Activated CD4-positive, alpha-beta T cell treated with anti-CD3 and anti-CD28 coated beads for 1 hour (primary cell): ENCODE data around the gene MPPED1.

ENCODE experiments used
- DNase-seq: peaks from one replicate; pipeline ENCODE4 v3.0.0-alpha.2; 2020

MPPED1 gene

DNA sequence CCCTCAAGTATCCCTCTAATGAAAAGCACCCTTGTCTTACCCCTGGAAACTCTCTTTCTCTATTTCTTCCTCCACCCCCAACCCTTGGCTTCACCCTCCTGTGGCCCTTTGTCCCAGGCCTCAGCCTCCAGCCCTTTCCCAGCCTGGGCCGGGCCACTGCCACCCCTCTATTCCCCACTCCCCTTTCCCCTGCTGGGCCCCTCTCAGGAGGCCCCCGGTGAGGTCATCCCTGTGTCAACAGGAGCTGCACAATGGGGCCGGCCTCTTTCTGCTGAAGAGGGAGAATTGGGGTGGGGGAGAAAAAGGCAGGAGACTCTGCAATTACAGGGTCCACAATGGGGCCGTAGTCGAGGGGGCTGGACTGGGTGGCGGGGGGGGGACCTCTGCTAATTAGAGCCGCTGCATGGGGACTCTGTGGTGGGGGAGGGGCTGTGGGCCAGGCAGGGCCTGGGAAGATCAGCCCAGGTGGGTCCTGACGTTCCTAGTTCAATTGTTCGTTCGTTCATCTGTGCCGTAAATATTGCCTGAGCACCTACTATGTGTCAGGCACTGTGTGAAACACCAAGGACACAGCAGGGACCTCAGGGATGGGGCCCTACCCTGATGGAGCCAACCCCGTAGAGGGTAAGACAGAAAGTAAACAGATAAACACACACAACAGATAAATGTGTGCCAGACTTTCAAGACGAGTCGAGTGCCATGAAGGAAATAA is 18.5 kb upstream of the MPPED1 start:
- DNase-seq: no peak

DNA sequence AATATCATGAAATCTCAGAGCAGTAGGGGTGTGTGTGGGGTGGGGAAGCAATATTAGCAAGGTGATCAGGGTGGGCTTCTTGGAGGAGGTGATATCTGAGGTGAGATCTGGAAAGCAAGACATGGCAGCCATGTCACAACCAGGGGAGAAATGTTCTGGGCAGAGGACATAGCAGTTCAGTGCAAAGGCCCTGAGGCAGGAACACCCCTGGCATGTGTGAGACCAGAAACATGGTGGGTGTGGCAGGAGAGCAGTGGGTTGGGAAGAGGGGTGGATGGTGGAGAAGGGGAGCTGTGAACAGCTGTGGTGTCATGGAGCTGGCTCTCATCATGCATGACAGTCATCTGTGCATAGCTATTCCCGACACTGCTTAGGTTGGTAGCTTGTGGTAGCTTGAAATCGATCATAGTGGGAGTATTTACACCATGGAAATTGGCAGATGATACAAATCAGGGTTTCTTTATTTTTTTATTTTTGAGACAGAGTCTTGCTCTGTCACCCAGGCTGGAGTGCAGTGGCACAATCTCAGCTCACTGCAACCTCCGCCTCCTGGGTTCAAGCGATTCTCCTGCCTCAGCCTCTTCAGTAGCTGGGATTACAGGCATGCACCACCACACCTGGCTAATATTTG is 17.9 kb upstream of the MPPED1 start:
- no peak for DNase-seq

DNA sequence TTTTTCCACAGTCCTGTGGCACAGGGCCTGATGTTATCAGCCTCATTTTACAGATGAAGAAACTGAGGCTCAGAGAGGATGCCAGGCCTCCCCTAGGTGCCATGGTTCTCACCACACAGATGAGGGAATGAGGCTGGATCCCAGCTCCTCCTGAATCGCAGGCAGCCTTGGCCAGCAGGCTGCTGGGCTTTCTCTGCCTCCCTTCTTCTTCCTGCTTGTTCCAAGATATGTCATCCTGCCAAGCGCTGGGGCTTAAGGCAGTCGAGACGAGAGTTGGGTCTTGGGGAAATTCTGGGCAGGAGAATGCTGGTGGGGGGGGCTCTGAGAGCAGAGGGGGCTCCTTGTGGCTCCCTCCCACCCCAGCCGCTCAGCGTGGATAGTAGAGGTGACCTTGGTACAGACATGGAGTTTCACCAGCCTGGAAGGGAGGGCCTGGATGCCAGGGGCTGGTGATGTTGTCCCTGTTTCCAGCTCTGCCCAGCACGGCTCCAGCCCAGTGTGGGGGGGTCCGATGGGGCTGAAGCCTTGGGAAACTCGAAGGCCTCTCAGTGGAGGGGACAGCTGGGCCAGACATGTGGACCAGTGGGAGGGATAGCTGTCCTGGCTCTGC is 16.6 kb upstream of the MPPED1 start:
- DNase-seq: no peak

DNA sequence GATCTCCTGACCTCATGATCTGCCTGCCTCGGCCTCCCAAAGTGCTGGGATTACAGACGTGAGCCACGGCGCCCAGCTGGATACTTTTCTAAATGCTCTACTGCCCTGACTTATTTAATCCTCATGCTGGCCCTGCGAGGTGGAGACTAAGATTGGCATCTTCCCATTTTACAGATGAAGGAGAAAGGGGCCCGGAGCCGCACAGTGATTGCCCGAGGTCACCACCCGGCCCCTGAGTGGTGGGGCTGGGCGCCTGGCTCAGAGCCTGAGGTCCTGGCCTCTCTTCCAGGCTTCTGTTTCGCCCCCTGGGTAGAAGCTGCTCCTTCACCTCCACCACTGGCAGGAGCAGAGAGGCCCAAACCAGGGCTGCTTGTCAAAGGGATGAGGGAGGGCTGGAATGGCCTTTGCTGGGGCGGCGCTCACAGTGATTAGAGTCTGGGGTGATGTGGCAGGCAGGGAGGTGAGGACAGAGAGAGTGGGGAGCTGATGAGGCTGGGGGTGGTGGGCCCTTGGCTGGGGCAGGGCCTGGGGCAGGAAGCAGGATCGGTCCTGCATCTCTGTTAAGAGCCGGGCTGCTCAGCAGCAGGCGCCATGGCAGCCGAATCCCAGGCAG is 15.4 kb upstream of the MPPED1 start:
- no peak for DNase-seq

DNA sequence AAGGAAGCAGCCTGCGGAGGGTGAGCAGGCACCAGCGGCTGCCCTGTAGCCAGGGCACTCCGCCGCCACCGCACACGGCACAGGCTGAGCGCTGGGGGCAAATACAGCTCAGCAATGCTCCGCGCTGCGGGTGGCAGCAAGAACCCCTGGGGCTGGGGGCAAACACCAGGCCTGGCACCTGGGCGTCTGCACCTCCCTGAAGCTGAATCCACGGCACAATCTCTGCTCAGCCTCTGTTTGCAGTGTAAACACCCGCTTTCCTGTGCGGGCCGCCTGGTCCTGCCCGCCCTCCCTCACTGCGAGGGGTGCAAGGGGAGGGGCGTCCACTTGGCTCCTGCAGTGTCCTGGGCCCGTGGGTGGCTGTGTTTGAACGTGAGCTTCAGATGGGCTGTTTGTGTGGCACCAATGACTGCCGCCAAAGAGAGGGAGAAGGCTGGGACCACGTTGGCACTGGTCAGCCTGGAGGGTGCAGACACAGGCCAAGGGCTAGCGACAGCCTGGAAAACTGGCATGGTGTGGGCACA is 14.8 kb upstream of the MPPED1 start:
- DNase-seq: no peak

DNA sequence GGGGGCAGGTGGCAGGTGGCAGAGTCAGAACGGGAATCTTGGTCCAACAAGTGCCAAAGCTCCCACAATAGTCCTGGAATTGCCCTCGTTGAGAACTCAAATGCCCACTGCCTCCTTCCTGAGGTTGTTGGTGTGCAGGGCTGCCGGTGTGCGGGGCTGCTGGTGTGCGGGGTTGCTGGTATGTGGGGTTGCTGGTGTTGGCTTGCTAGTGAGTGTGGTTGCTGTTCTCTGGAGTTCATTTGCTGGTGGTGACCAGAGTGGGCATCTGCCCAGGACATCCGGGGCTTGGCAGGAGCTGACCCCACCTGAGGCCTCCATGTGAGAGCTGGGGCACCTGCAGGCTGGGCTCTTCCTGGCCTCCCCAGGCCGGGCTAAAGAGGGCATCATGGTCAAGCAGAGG is 14.0 kb upstream of the MPPED1 start:
- DNase-seq: no peak

DNA sequence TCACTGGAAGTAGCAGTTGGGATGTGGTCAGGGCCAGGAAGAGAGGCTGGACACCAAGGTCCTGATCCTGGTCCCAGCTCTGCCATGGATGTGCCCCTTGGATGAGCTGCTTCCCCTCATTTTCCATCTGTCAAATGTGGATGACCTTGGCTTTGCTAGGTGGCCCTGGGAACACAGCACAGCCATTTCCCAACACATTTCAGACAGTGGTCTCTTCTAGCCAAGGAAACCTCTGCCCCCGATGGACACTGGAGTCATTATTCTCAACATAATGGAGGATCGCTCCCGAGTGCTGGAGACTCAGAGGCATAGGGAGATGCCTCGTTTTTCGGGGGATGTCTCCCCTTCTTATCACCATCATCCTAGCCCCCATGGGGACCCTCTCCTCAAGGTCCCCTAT is 13.6 kb upstream of the MPPED1 start:
- DNase-seq: no peak

DNA sequence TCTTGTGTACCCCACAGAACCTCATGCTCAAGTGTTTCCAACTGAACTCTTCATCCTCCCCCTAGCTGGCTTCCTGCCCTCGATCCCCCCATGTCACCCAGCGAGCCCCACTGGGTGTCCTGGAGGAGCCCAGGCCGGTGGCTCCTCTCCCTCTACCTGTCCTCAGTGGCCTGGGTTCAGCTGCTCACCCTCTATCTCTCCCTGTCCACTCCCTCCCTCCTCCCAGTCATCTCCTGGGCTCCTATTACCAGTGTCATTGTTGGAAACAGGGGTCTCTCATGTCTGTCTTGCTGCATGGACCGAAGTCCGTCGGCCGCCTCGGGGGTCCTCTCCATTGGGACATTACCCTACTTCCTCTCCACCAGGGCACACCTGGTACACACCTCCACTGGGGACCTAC is 12.9 kb upstream of the MPPED1 start:
- DNase-seq: no peak

DNA sequence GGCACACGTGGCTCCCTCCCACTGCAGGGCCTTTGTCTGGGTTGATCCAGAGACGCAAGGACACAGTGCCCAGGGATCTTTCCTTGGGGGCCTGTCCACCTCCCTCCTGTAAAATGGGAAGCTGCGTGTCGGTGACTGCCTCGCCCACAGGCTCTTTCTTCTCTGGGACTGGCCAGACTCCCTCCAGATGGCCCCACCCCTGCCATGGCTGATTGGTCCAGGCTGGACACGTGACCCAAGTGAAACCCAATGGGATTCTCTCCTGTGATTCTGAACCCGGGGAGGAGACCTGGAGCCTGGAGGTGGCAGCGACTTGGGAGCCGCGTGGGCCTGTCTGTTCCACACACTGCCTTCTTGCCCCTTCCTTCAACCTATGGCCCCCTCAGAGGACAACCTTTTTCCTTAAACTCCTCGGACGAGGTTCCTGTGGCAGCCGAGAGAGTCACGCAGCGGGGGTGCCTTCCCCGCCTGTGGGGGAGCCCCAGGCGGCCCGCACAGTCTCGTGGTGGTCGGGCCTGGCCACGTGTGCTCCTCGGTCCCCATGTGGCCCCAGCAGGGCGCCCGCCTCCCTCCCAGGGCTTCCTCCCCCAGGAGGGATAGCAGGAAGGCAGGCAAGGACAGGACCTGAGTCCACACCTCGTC is 12.4 kb upstream of the MPPED1 start:
- no peak for DNase-seq

DNA sequence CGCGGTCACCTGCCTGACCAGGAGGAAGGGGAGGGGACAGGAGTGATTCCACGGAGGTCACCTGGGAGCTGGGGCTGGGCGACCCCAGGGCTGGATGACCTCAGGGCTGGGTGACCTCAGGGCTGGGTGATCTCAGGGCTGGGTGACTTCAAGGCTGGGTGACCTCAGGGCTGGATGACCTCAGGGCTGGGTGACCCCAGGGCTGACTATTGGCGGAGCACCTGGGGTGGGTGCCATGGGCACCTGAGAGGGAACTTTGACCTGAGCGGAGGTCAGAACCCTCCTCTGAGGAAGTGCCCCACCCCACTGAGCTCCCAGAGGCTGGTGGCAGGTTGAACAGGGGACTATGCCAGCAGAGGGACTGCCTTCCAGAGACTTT is 11.8 kb upstream of the MPPED1 start:
- no peak for DNase-seq

DNA sequence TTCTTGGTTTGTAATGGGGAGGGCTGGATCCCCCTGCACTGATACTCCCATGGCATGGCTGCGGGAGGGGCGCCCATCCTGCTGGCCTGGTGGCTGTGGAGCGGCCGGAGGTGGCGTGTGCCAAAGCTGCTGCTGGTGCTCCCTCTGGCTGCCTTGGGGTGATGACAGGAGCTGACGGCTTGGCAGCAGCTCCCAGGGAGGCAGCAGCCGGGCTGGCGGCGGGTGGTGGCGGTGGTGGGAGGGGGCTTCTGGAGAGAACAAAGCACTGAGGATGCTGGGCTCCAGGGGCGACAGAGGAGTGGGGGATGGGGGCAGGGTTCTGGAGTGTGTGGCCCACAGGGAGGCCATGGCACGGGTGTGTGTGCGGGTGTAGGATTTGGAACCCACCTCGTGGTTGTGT is 11.4 kb upstream of the MPPED1 start:
- DNase-seq: no peak

DNA sequence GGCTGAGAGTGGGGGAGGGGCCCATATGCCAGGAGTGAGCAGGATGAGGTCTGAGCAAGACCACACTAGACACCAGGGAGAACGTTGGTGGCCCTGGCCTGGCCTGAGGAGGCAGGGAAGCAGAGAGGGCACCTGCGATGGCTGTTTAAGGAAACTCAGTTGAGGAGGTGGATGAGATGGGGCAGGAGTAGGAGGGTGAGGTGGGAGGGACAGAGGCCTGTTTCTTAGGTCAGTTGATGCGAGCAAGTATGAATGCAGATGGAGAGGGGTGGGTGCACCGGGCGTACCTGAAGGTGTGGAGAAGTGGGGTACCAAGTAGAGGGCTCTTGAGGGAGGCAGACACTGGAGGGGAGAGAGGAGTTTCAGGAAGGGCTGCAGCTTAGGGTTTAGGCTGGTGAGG is 10.6 kb upstream of the MPPED1 start:
- DNase-seq: no peak

DNA sequence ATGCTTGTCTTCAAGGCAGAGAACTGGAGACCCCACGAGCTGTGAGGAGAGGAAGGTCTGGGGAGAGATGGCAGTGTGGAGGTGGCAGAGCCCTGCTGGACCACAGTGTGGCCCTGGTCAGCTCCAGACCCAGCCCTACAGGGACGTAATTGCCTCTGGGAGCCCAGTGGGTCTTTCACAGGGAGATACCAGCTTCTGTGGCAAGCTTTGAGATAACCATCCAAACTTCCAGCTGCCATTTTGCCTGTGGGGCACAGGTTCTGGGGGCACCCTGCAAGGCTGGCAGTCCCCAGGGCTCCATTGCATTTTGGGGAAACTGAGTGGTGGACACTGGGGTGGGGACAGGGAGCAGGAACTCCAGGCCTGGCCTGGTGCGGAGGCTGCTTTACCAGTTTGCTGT is 10.2 kb upstream of the MPPED1 start:
- DNase-seq: no peak

DNA sequence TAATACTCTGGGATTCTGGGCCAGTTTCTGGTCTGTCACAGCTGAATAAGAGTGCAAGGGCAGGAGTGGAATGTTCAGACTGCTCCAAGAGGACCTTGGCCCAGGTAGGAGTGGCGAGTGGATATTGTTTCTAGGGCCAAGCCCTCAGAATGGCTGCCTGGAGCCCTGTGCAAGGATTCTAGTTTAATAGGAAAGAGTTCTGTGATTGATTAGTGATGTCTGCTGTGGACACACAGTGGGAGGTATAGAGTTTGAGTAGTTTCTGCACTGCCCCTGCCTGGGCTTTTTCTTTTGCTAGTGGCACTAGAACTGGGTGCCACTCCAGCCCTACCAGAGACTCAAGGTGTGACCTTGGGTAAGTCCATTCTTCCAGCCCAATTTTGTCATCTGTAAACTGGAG is 9.7 kb upstream of the MPPED1 start:
- DNase-seq: no peak

DNA sequence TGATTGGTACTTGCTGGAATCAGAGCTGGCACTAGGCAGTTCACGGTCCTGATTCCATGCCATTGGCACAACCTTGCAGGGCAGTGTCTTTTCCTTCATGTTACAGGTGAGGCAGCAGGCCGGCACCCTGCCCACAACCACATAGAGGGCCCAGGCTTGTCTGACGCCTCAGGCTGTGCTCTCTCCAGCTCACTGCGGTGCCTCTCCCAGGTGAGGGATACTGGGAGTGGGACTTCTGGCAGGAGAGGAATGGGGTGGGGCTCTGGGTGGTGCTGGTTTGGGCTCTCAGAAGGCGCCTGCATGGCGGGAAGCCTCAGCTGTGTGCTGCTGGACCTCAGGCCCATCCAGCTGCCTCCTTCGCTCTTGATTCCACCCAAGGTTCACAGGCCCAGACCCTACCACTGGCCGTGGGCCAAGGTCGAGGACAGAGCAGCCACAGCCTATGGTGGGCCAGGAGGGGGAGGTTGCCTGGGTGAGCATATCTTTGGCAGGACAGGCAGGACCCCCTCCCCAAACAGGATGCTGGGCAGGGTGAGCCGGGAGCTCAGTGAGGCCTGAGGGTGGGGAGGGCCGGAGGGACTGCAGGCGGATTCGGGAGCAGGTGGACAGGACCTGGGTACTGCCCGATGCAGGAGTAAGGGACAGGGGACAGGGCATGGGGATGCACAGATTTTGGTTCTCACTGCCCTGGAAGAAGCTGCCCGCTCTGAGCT is 7.0 kb upstream of the MPPED1 start:
- DNase-seq: no peak

DNA sequence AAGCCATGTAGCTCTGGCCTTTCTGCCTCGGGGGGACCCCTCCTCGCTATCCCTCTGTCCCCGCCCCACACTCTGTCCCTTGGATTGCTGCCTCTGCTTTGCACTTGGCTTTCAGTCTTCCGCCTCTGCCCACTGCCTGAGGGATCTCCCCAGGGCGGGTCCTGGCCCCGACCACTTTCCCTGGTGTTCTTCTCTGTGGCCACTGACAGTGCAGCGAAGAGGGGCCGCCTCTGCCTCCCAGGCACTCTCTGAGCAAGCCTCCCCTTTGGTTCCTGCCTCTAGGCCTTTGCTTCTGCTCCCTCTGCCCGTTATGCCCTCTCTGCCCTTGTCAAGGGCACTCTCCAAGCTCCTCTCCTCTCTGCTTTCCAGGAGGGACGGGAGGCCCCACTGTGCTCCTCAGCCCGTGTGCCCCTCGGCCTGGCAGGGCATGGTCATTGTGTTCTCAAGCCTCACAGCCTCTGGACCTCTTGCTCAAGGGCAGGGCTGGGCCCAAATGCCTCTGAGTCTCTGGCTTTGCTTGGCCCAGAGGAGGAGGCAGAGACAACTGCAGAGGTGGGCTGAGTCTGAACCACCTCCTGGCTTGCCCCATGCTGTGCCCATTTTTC is 5.5 kb upstream of the MPPED1 start:
- no peak for DNase-seq

DNA sequence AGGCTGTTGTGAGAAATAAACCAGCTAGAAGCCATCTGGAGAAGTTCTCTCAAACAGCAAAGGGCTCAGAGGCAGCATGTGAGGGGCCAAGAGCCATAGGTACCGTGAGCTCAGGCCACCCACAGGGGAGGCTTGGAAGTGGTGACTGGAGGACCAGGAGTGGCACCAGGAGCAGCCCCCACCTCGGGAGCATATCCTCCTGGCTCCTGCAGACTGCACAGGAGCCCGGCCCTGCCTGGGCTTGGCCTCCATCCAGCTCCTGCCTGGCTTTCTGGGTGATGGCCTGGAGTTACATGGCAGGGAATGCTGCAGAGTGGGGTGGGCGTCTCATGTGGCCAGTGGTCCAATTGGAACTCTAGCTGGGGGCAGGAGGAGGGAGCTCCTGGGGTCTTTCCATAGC is 4.2 kb upstream of the MPPED1 start:
- DNase-seq: no peak

DNA sequence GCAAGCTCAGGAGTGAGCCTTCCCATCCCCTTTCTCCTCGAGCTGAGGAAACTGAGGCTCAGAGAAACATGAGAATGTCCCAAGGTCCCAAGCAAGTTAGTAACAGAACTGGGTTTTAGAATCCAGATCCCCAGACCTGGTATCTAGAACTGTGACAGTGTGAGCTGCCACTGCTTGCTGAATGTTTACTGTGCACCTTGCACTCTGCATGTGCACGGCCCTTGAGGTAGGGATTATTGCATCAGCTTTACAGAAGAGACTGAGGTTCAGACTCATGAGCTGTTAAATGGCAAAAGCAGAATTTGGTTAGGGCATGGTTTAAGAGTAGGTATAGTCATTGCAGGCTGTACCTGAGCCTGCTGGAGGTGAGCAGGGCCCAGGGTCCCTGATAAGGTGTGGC is 3.8 kb upstream of the MPPED1 start:
- no peak for DNase-seq

DNA sequence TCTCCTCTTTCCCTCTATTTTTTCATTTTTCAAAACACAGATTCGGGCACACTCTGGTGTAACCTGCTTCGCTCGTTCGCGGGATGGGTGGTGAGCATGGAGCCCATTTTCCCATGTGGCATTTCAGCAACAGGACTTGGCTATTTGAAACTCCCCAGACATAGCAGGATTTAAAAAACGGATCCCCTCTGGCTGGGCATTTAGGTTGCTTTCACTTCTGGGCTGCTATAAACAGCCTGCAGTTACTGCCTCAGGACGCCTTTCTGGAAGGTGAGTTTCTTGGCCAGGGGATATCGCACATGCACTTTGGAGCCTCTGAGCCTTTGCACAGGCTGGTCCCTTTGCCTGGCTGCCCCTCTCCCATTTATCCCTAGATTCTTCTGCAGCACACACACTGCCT is 2.8 kb upstream of the MPPED1 start:
- no peak for DNase-seq

DNA sequence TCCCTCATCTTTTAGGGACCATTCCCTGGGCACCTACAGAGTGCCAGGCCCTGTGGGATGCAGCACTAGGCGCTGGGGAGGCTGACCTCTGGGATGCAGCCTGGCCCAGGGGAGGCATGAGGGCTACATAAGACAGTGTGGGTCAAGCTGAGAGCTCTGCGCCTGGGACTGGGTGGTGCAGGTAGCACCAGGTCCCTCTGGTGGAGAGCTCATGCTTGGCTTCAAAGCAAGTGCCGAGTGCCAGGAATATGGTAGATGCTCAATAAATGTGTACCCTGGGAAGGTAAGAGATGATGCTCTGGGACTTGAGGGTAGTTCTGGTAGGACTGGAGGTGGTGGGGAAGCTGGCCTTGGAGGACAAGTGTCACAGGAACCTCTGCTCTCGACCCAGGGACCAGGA is 2.0 kb upstream of the MPPED1 start:
- no peak for DNase-seq

DNA sequence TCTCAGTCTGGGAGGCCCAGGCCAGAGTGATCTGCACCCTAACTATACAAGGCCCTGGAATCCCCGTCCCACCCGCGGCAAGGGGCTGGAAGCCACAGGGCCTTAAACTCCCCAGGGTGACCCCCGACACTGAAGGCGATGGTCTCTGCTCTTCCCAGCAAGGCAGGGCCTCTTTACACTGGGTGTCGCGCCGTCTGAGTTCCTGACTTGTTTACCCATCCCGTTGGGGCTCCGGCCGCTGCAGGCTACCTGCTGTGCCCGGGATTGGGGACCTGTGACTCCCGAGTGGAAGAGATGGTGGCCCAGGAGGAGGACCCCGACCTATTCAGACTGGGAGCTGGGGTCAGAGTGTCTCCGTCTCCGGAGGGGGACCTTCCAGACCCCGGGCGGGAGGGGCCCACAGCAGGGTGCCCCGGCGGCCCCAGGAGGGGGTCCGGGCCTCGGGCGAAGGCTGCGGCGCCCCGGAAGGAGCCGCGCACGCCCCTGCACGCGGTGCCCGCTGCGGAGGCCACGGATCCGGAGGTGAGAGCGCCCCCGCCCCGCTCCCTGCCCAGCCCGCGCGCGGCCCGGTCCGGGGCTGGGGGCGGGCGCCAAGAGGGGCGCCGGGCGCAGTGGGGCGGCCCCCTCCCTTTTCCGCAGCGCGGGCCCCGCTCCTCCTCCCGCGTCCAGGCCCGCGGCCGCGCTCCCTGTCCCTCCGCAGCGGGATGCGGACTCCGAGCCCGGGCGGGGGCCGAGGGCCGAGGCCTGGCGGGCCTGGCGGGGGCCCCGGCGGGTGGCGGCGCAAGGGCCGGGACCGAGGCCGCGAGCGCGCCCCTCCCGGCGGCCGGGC is 560 bp upstream of the MPPED1 start:
- DNase-seq: no peak
